Astrocyte of the spinal cord (primary cell): ENCODE results near the gene PDGFB.

Source experiments
- DNase-seq: peaks from one replicate; pipeline ENCODE4 v3.0.0; 2011; ENCODE audit warnings: low read depth, low spot score
- H3K4me3 ChIP-seq: 2 replicates; pipeline ENCODE4 v1.5.1; 2011; ENCODE audit warnings: low read depth, mild to moderate bottlenecking, low read length, moderate library complexity
- in situ Hi-C: cut with HindIII; loops from 2 replicates; pipeline ENCODE4 v1.10.0; 2017; ENCODE audit warnings: low sequenced_read_pairs
- TF ChIP-seq, protein P1 (sequence below): IDR thresholded peaks from 2 replicates; pipeline ENCODE4 v1.5.1; 2012; ENCODE audit warnings: low read depth, mild to moderate bottlenecking, low read length, inconsistent platforms

PDGFB gene

GRCh38 chr22:39263626-39264348, 19.0 kb upstream of the PDGFB start:
- in situ Hi-C loops: no loop called here
- DNase-seq: no peak
- TF ChIP-seq, protein P1, sequence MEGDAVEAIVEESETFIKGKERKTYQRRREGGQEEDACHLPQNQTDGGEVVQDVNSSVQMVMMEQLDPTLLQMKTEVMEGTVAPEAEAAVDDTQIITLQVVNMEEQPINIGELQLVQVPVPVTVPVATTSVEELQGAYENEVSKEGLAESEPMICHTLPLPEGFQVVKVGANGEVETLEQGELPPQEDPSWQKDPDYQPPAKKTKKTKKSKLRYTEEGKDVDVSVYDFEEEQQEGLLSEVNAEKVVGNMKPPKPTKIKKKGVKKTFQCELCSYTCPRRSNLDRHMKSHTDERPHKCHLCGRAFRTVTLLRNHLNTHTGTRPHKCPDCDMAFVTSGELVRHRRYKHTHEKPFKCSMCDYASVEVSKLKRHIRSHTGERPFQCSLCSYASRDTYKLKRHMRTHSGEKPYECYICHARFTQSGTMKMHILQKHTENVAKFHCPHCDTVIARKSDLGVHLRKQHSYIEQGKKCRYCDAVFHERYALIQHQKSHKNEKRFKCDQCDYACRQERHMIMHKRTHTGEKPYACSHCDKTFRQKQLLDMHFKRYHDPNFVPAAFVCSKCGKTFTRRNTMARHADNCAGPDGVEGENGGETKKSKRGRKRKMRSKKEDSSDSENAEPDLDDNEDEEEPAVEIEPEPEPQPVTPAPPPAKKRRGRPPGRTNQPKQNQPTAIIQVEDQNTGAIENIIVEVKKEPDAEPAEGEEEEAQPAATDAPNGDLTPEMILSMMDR: no peak
- no peak overlapping the region for H3K4me3 ChIP-seq

- DNase-seq: no peak
- no peak overlapping the region for H3K4me3 ChIP-seq
- TF ChIP-seq, protein P1: no peak
- in situ Hi-C loops: no loop called here
Measured at GRCh38 chr22:39259666-39260065, 14.9 kb upstream of the PDGFB start.

DNA sequence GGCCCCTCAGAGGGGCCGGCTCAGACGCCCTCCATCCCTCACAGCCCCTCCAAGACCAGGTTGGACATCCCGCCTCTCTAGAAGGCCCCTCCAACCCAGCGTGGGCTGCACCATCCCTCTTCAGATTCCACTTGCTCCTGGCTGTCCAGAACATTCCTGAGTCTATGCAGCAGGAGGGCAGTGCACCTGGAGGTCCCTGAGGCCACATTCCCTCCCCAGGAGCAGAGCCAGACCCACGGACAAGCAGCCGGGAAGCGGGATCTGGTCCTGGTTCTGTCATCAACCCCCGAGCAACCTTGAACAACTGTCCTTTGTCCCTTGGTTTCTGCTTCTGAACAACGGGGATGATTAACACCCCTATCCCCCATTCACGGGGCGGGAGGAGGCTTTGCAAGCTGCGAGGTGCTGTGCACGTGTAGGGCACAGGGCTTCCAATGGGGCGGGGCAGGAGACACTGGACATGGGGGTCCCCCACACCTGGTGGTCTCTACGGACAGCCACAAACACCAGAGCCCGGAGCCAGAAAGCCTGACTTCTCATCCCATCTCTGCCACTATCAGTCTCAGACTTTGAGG, 13.2 kb upstream of the PDGFB start:
- TF ChIP-seq, protein P1: no peak
- no peak overlapping the region for H3K4me3 ChIP-seq
- in situ Hi-C loops: no loop called here
- DNase-seq: no peak

- no peak for DNase-seq
- no peak overlapping the region for H3K4me3 ChIP-seq
- in situ Hi-C loops: no loop called here
- TF ChIP-seq, protein P1: no peak
Measured at GRCh38 chr22:39256979-39257378, 12.2 kb upstream of the PDGFB start.

DNA sequence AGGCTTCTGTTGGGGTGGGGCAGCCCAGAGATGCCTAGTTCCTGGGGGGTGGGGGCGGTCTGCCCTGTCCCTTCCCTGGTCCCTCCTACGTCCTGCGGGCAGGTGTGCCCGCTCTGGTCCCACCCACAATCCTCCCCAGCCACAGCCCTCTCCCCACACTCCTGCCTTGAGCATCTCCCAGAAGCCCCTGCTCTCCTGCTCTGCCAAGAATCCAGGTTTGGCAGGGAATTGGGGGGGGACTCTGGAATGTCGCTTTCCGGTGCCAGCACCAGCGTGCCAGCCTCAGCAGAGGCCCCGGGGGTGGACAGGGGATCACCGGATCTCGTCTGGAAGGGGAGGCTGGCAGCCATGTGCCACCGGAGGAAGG, 11.4 kb upstream of the PDGFB start:
- in situ Hi-C loops: no loop called here
- TF ChIP-seq, protein P1: no peak
- no peak for DNase-seq
- H3K4me3 ChIP-seq: no peak overlapping the region

GRCh38 chr22:39255449-39256185, 10.8 kb upstream of the PDGFB start:
- TF ChIP-seq, protein P1: no peak
- in situ Hi-C loops: no loop called here
- no peak overlapping the region for H3K4me3 ChIP-seq
- DNase-seq: no peak
